WERI-Rb-1 (cell line): ENCODE measurements around the gene MXD3.

ENCODE experiments used
- DNase-seq: peaks from one replicate; pipeline ENCODE4 v3.0.0-alpha.2; 2020
- H3K27ac ChIP-seq: fragments of 250-450 bp; sonication (Bioruptor Pico); 2 replicates; pipeline ENCODE4 v1.5.1; 2020; ENCODE audit warnings: mild to moderate bottlenecking, moderate library complexity
- H3K27me3 ChIP-seq: fragments of 250-450 bp; sonication (Bioruptor Pico); 2 replicates; pipeline ENCODE4 v1.5.1; 2021; ENCODE audit warnings: mild to moderate bottlenecking, low read depth, moderate library complexity; ENCODE audit not compliant: insufficient read depth, severe bottlenecking
- H3K36me3 ChIP-seq: fragments of 250-450 bp; sonication (Bioruptor Pico); 2 replicates; pipeline ENCODE4 v1.5.1; 2020; ENCODE audit warnings: mild to moderate bottlenecking, moderate library complexity
- H3K4me3 ChIP-seq: 2 replicates; pipeline ENCODE4 v1.5.1; 2011; ENCODE audit warnings: low read depth, mild to moderate bottlenecking, control low read depth, low read length
- H3K9me3 ChIP-seq: fragments of 250-450 bp; sonication (Bioruptor Pico); 2 replicates; pipeline ENCODE4 v1.5.1; 2021; ENCODE audit warnings: mild to moderate bottlenecking, moderate library complexity; ENCODE audit not compliant: severe bottlenecking
- TF ChIP-seq, protein P1 (sequence below): IDR thresholded peaks from 2 replicates; pipeline ENCODE4 v1.5.1; 2011; ENCODE audit warnings: low read depth, mild to moderate bottlenecking, control low read depth, inconsistent platforms, low read length

The MXD3 gene

DNA sequence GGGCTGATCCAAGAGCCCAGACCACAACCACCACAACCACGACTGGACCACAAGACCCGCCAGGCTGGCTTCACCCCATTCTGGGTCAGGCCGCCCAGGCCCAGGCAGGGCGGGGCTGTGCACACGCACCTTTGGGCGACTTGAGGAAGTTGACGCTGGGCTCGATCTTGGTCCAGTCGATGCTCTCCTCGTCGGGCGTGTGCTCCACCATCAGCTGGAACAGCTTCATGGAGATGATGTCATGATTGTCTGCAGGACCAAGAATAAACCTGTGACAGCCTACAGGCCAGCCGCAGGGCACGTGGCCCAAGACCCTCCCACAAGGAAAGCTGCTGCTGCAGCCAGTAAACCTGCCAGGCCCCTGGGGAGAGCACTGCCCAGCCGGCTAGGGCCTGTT lies 22.5 kb upstream of the MXD3 start:
- peaks cover 2% of the 10 kb centered on the region; the same call in 1 of the 2 replicates for H3K36me3 ChIP-seq

DNA sequence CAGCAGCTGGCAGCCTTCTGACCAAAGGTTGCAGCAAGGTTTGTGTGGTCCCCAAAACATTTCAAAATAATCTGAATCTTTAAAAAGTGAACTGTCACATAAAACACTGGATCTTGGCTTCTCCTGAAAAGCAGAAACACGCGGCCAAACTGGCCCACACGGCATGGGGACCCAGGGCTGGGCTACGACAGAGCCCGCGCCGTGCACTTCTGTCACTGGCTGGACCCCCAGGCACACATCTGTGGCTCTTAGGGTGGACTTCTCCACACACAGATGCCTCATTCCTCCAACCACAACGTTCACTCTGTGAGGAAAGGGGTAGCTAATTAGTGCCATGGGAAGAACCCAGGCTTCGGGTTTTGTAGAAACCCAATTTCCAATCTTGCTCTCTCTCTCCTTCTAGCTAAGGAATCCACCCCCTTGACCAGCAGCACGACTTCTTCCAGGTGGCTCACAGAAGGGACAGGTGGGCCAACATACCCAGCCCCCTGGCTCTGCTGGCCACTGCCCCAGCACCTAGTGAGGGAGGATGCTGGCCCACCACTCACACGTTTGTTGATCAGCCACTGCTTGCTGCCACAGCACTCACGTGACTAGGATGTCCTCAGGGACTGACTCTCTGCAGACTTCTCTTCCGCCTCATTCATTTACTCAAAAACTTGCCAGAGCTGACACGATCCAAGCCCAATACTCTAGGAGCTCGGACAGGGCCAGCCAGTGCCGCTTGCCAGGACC lies 21.9 kb upstream of the MXD3 start:
- Histone ChIP-seq H3K9me3 (no peaks in the 10 kb centered on the region), H3K27ac (no peak overlapping the region), H3K36me3 (peaks cover 2% of the 10 kb centered on the region; the same call in 1 of the 2 replicates), H3K27me3 (no peaks in the 10 kb centered on the region), H3K4me3 (no peak overlapping the region)
- no peak for DNase-seq
- TF ChIP-seq, protein P1, sequence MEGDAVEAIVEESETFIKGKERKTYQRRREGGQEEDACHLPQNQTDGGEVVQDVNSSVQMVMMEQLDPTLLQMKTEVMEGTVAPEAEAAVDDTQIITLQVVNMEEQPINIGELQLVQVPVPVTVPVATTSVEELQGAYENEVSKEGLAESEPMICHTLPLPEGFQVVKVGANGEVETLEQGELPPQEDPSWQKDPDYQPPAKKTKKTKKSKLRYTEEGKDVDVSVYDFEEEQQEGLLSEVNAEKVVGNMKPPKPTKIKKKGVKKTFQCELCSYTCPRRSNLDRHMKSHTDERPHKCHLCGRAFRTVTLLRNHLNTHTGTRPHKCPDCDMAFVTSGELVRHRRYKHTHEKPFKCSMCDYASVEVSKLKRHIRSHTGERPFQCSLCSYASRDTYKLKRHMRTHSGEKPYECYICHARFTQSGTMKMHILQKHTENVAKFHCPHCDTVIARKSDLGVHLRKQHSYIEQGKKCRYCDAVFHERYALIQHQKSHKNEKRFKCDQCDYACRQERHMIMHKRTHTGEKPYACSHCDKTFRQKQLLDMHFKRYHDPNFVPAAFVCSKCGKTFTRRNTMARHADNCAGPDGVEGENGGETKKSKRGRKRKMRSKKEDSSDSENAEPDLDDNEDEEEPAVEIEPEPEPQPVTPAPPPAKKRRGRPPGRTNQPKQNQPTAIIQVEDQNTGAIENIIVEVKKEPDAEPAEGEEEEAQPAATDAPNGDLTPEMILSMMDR: no peak

More for the DNA sequence above, 22.5 kb upstream of the MXD3 start:
- no peak overlapping the region for H3K27ac ChIP-seq
- TF ChIP-seq, protein P1: no peak
- no peaks in the 10 kb centered on the region for H3K9me3 ChIP-seq
- H3K4me3 ChIP-seq: no peak overlapping the region
- DNase-seq: no peak
- no peaks in the 10 kb centered on the region for H3K27me3 ChIP-seq

DNA sequence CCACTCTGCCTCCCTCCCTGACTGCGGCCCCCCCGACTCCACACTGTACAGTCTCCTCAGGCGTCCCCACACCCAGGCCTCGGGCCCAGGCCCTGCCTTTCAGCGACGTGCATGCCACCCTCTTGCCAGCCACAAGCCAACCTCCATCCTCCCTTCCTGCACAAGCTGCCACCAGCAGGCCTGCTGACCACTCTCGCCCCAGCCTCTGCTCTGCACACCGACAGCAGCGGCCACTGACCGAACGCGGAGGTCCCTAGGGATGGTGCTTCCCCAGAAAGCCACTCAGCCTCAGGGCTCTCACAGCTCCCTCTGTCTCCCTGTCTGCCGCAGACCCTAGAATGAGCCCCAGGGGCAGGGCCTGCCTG lies 21.2 kb upstream of the MXD3 start:
- H3K4me3 ChIP-seq: no peak overlapping the region
- no peak for DNase-seq
- no peak overlapping the region for H3K27ac ChIP-seq
- TF ChIP-seq, protein P1: no peak
- no peaks in the 10 kb centered on the region for H3K27me3 ChIP-seq
- H3K9me3 ChIP-seq: no peaks in the 10 kb centered on the region
- H3K36me3 ChIP-seq: peaks cover 2% of the 10 kb centered on the region; the same call in 1 of the 2 replicates

DNA sequence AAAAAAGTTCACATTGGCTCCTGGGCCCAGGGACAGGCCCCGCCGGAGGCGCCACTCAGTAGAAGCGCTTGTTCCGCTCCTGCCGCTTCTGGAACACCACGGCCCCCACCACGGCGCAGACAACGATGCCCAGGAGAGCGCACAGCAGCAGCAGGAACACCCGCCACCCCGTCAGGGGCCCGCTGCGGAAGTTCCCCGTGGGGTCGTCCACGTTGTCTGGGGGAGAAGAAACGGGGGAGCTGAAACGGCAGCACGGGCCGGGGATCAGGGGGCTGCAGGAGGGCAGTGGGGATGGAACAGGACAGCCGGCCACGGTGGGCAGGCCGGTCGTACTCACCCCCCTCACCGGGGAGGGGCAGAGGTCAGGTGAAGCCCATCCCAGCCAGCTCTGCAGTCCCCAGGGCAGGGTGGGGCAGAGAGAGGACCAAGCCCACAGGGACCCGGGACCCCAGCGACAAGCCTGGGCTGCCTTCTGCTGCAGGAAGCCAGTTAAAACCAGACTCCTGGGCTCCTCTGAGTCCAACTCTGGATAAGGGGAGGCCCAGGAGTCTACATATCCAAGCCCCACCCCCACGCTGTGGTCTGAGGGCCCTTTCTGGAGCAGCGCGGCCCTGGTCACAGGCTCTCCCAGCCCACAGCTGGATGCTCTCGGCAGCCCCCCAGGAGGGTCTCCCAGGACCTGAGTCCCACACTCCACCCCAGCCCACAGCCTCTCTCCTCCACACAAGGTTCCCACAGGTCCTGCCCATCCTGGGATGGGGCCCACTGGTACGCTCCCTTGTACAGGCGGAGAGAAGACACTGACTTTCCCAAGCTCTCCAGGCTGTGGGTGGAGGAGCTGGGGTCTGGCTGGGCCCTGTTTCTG lies 20.6 kb upstream of the MXD3 start:
- TF ChIP-seq, protein P1: no peak
- DNase-seq: no peak
- Histone ChIP-seq H3K9me3 (no peaks in the 10 kb centered on the region), H3K36me3 (peaks cover 2% of the 10 kb centered on the region; the same call in 1 of the 2 replicates), H3K4me3 (no peak overlapping the region), H3K27ac (no peak overlapping the region), H3K27me3 (no peaks in the 10 kb centered on the region)

DNA sequence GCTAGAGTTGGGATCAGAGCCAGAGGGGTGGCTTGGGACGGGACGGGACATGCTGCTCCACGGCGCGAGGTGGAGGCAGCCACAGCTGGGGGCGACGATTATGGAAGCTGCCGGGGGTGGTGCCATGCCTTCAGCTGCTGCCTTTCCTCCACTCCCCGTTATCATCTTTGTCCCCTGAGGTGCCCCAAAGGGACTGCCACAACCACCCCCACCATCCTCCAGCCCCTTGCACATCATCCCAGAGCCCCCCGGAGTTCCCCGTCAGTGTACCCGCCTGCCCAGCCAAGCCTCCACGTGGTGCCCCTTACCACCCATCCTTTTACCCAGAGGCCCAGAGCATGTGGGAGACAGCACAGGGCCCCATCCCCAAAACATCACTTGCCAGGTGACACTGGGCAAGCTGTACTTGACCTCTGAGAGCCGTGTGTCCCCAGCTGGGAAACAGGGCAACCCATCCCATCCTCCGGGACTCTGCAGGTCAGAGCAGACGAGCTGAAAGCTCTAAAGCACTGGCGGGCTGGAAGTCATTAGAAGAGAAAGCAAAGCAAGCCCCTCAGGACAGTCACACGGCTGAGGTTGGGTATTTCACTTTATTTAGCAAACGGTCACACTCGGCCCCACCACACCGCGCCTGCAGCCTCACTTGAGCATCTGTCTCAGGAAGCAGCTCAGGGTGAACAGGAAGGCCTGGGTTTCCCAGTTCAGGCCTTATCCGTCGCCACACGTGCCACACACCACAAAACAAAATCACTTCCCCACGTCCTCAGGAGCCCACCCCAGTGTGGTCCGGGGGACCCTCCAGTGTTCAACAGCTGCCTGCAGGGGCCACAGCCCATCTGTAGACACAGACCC lies 19.5 kb upstream of the MXD3 start:
- H3K27me3 ChIP-seq: no peaks in the 10 kb centered on the region
- no peak overlapping the region for H3K27ac ChIP-seq
- TF ChIP-seq, protein P1: no peak
- no peak overlapping the region for H3K4me3 ChIP-seq
- H3K9me3 ChIP-seq: no peaks in the 10 kb centered on the region
- no peak for DNase-seq
- no peaks in the 10 kb centered on the region; the same call in 1 of the 2 replicates for H3K36me3 ChIP-seq
